GM18909 (cell line): ENCODE results near the gene MED12L.

Source experiments
- ATAC-seq: cut with Tn5 transposase; IDR thresholded peaks from one replicate; pipeline ENCODE4 v1.9.1; 2021; ENCODE audit warnings: mild to moderate bottlenecking; ENCODE audit not compliant: unreplicated experiment, poor library complexity

MED12L gene

DNA sequence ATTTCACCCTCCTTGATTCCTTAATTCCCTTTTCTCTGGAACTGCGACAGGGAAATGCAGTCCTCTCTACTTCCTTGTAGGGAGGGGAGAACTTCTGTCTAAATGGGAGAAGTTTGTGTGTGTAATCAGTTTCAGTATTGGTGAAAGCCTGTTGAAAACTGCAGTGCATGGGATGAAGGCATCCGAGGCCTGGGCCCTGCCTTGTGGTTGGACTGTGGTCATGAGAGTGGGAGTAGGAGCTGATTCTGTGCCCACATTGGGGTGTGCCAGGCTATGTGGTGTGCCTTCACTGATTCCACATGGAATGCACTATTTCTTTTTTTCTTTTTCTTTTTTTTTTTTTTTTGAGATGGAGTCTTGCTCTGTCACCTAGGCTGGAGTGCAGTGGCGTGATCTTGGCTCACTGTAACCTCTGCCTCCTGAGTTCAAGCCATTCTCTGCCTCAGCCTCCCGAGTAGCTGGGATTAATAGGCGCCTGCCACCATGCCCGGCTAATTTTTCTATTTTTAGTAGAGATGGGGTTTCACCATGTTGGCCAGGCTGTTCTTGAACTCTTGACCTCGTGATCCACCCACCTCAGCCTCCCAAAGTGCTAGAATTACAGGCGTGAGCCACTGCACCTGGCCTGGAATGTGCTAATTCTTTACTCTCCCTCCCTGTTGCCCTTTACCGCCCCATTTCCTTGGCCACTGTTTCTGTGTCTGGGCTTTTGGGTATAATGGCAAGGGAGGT, 84.7 kb downstream of the MED12L start:
- ATAC-seq: peak; percentile 30

DNA sequence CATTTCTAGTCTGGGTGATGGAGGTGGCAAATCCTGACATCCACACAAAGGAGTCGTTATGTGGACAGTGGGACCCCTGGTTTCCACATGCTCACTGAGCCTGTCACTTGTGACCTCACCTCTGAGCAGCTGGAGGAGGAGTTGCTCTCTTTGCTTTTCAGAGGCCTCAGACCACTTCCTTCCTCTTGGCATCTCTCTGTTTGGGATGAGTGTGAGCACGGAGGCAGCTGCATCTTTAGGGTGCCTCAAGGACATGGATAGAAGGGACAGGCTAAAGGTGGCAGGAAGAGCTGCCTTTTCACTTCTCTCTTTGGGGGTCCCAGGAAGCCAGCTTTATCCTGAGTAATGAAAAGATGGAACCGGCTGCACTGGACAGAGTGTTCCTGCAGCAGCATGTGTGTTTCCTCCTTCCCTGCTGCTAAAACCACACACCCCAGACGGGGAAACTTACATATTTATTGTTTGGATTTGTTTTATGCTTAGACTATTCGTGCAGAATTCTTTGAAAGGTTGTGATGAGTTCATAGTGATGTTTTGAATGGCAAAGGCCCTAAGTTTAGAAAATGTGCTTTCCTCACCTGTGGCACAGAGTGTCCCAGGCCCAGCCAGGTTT, 85.8 kb downstream of the MED12L start:
- ATAC-seq: peak; percentile 72

DNA sequence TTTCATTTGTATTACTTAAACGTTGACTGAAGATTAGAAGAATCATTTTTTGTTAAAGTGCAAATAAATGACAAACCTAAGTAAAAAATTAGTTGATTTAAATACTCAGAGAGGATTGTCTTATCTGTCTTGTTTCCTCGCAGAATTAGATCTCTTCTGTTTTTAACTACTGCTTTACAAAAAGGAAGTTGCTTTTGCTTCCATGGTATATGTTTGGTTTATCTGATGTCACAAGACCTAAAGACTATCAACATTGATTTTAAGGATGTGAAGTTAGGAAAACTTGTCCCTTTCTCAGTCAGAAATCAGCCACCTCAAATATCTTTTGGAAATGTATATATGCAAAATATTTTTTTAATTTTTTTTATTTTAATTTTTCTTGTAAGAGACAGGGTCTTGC, 88.9 kb downstream of the MED12L start:
- no peak for ATAC-seq

DNA sequence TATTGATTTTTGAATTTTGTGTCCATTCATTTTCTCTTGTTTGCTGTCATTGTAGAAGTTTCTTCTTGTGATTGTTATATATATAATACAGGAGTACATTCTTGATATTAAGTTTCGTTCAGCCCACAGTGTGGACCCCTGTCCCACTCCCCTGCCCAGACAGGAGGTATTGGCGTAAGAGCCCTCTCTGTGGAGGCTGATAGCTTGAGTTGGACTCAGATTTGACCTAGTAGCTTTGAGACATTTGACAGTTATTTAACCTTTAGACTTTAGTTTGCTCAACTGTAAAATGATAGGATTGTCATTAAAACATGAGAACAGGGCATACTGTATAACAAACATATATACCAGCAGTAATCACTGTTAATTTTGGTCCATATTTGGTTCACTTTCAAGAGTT, 90.5 kb downstream of the MED12L start:
- no peak for ATAC-seq

DNA sequence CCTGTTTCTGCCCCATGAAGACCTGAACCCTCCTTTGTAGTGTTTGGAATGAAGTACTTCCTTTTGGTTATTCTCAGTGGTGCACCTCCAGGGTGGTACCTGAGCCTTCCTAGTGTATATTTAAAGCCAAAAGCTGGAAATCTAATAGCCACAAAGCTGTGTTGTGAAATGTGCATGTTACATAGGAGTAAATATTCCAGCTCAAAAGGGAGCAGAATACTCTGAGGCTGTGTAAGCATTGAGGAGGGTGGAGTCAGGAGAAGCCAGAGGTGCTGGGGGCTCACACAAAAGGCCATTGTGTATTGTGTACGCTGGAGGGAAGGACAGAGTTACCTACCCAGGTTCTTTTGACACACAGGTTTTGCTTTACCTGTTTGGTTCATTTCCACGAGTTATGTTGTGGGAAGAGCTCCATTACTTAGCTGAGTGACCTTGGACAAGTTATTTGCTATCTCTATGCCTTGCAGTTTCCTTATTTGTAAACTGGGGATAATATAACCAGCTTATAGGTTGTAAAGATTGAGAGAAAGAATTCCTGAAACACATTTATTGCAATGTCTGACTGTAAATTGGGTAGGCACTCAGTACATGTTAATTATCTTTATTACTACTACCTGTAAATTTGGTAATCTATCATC, 92.9 kb downstream of the MED12L start:
- no peak for ATAC-seq

DNA sequence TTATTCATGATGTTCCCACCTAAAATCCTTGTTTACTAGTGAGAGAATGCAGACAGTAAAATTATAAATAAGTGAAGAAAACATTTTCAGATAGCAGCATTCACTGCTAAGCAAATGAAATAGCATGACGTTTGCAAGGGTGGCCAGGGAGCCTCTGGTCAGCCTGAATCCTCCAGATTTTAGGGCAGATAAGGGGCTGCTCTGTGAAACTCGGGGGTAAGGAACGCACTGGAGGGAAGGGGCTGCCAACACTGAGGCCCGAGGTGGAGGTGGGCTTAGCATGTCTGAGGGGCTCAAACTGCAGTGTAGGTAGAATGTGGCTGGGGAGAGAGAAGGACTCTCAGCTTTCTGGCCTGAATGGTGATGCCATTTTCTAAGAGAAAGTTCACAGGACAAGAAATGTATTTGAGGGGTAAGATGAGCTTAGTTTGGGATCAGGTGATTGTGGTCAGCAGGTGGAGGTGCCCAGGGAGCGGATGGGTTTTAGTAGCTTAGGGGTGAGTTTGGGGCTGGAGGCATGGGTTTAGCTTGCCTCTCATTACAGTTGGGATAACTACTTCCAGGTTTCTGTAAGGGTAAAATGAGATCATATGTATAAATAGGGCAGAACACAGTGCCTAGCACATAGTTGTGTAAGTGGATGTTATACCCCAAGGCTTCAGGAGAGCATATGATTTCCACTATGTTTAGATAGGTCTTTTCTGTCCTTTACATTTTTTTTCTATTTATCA, 97.0 kb downstream of the MED12L start:
- ATAC-seq: no peak

- ATAC-seq: no peak
Observed at GRCh38 chr3:151183265-151183671, 97.8 kb downstream of the MED12L start.

DNA sequence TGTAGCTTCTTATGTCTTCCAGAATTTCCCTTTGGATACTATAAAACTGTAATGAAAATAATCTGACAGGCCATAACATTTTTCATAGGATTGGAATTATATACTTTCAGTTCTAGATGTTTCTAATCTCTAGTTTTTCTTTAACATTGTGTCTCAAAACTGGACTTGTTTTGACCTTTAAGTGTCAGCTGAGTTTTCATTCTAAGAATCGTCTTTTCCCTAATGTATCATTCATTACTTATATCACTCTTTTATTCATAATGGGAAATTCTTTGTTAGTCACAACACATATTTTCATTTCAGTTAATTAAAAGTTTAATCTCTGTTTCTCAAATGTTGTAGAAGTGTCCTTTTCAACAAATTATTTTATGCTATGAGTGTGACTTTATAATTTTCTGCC, 105.6 kb downstream of the MED12L start:
- no peak for ATAC-seq

DNA sequence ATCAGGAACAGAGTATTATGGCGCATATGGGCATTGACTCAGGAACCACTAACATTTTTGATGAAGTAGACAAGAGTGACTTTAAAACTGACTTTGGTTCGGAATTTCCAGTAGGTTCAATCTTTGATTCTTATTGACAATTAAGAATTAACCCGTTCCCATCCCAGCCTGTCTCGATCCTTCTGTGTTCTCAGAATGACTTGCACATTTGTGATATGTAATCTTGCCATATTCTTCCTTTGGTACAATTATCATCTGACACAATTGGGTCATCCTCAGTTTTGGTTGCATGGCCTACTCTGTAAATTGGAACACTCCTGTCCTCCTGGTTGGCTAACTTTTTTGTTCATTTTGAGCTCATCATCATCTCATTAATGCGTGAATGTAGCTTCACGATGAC, 107.1 kb downstream of the MED12L start:
- no peak for ATAC-seq

DNA sequence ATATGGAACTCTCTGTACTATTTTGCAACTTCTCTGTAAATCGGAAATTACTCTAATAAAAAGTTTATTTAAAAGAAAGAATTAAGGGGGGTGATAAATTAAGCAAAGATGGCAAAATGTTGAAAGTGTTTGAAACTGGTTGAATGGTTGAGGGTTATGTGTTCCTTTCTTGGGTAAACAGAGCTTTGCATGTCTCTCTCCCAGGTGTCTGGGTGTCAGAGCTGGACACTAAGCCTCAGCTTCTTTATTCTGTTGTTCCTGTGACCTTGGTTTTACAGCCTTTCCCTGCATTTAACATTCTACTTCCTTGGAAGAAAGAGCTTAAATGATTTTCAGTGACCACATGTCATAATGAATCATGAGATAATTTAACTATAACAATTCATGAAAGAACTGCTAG, 110.4 kb downstream of the MED12L start:
- no peak for ATAC-seq

- no peak for ATAC-seq
Observed at GRCh38 chr3:151196434-151196833, 111.0 kb downstream of the MED12L start.

DNA sequence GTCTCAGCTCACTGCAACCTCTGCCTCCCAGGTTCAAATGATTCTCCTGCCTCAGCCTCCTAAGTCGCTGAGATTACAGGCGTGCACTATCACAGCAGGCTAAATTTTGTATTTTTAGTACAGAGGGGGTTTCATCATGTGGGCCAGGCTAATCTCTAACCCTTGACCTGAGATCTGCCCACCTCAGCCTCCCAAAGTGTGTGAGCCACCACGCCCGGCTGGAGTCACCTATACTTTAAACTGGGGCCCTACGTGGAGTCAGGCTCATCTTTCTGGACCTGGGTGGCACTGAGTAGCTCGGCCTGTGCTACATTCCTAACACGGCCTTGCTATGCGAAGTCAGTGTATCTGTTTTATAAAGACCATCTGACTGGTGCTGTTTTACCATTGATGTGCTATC, 111.8 kb downstream of the MED12L start:
- no peak for ATAC-seq

DNA sequence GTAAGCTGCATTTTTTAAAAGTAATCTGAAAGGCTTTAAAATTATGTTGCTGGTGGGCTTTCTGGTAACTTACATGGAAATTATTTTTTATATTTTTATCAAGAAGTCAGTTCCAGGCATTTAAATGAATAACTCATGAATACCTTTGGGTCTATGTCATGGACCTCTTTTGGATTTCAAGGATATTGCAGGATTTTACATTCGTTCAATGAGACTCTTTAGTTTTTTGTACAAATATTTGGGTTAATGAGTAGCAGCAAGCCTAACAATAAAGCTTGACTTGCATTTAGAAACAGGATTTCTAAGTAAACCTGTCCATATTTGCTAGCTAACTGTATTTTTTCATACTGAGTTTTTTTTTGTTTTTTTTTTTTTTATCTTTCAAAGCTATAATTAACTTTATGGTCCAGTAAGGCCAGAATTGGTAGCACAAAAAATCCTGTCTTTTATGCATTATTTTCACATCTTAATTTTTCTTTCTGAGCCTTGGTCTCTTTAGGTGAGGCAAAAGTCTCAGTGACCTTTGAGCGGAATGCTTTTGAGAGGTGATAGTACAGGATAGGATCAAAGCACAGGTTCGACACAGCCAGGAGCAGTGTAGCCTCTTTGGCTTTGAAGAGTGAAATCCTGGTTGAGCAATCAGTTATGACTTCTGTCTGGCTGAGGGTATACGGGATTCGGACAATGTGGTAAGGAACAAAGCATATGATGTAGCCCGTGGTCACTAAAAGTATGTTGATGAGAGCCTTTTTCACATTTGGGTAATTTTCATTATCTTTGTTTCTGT, 112.7 kb downstream of the MED12L start:
- ATAC-seq: no peak

DNA sequence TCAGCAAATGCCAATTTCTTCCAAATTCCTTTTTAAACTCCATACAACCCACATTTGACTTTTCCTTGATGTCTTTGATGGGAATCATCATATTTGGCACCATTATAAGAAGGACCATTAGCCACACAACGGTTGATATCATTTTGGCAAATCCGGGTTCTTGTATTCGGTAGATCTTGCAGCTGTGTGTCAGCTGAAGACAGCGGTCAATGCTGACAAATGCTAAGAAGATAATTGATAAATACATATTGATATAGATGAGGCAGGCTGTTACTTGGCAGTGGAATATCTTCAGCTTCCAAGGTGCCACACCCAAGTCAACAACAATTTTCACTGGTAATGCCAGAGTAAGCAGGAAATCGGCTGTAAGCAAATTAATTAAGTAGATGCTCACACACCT, 113.4 kb downstream of the MED12L start:
- ATAC-seq: no peak

DNA sequence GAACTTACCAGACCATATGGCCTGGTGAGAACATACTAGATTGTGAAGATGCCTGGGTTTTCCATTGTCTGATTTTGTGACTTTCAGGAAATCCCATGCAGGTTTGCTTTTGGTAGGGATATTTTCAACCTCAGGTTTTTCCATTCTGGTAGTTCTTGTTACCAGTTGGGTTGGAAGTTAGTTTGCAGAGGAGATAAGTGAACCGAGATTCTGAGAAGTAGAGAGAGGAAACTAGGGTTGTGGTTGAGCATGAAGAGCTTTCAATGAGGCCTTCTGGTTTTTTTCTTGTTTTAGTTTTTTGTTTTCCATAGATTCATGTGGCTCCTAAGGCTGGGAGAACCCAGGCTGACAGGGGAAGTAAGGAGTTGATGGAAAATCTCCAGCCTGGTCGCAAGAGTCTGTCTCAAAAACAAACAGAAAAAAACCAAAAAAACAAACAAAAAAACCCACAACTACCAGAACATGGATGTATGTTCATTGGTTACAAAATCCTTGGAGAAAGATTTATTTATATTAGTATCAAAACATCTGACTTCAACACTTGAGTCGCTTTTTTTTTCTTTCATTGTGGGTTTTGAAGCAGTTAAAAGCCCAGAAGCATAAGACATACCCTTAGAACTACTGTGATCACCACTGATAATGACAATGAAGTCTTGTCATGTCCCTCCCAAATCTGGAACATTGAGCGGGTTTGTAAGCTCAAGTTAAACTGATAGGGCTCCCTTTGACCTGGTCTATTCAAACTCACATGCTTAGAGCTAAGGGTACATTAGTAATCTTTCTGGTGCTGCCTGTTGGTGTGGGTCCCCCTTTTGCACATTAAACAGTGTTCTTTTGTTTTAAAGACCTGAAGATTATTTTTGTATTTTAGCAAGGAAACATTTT, 114.3 kb downstream of the MED12L start:
- no peak for ATAC-seq

GRCh38 chr3:151200586-151200985, 115.1 kb downstream of the MED12L start:
- ATAC-seq: no peak

DNA sequence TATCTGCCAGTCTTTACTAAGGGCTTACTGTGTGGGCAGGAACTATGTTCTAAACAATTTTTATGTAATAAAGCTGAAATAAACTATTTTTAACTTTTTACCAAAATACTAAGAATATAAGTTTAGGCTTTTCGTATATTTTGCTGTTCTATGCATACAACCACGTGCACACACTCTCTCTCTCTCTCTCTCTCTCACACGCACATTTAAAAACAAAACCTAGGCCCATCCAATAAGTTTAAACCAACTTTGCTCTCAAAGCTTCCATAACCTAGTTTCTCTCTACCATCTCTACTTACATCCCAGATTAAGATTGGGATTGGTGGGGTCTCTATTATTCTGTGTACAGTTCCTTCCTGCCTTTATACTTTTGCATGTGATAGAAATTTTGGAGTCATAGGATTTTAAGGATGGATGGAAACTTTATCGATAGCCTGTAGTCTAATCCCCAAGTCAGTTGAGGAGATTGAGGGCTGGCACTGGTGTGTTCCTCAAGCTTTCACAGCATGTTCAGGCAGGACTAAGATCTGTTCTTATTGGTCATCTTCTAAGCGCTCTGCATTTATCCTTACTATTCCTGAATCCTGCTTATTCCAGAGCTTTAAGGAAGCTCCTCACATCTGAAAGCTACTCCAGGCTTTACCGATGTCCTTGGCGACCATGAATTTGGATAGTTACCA, 115.7 kb downstream of the MED12L start:
- no peak for ATAC-seq

- peak; percentile 89 for ATAC-seq
Observed at GRCh38 chr3:151203051-151203420, 117.6 kb downstream of the MED12L start, which contains the start of gene GPR171. Gene GPR171 (minus strand): TSS chr3:151203216. CDS start chr3:151199386, 3,830 bp downstream.
